OCI-LY7 (cell line): ENCODE measurements around the gene TIMP3. TPM values are rescaled to one million over a fixed set of nuclear protein-coding genes. Genes with fewer than 3 reads are reported as not detected.

Experiments used
- BruUV-seq: library from RNA; stranded (reverse); fragments of 400-500 nt; replicated peaks from 2 replicates; lab custom pipeline; 2021; lab: Mats Ljungman, UMichigan
- CTCF ChIA-PET: fragments of 300-600 bp; sonication (Branson Sonifier 250); formaldehyde crosslinking; loops from one replicate; lab custom pipeline; 2022; ENCODE audit warnings: antibody characterized with exemption; ENCODE audit not compliant: unreplicated experiment; lab: Charles Lee
- POLR2A ChIA-PET: fragments of 300-600 bp; sonication (Branson Sonifier 250); formaldehyde crosslinking; loops from one replicate; lab custom pipeline; 2022; ENCODE audit warnings: antibody characterized with exemption; lab: Charles Lee
- DNase-seq: peaks from one replicate; pipeline ENCODE4 v3.0.0-alpha.2; 2015; ENCODE audit warnings: low spot score
- H2AFZ ChIP-seq: fragments of 200-600 bp; sonication (generic), shearing (Covaris generic); 2 replicates; pipeline ENCODE4 v1.6.1; 2014; ENCODE audit warnings: mild to moderate bottlenecking, antibody characterized with exemption, low read length, moderate library complexity
- H3K27ac ChIP-seq: fragments of 200-600 bp; sonication (generic); 2 replicates; pipeline ENCODE4 v1.5.1; 2014; ENCODE audit warnings: mixed run types, low read depth, mild to moderate bottlenecking, moderate library complexity, low read length, inconsistent platforms; ENCODE audit not compliant: poor library complexity, severe bottlenecking
- H3K36me3 ChIP-seq: fragments of 200-600 bp; sonication (generic); 2 replicates; pipeline ENCODE4 v1.6.1; 2014; ENCODE audit warnings: mild to moderate bottlenecking, antibody characterized with exemption, low read length, moderate library complexity, mixed read lengths; ENCODE audit not compliant: insufficient read depth
- H3K4me1 ChIP-seq: fragments of 200-600 bp; sonication (generic); 2 replicates; pipeline ENCODE4 v1.5.1; 2014; ENCODE audit warnings: mild to moderate bottlenecking, low read length; ENCODE audit not compliant: insufficient read depth, poor library complexity, severe bottlenecking
- H3K4me2 ChIP-seq: fragments of 200-600 bp; sonication (generic); 2 replicates; pipeline ENCODE4 v1.6.1; 2014; ENCODE audit warnings: mild to moderate bottlenecking, low read length
- H3K4me3 ChIP-seq: fragments of 200-600 bp; sonication (generic); 2 replicates; pipeline ENCODE4 v1.5.1; 2014; ENCODE audit warnings: mild to moderate bottlenecking, low read depth, low read length; ENCODE audit not compliant: poor library complexity, severe bottlenecking
- H3K79me2 ChIP-seq: fragments of 200-600 bp; sonication (generic); 2 replicates; pipeline ENCODE4 v1.6.1; 2016; ENCODE audit warnings: low read depth, mild to moderate bottlenecking, low read length, moderate library complexity, mixed read lengths; ENCODE audit not compliant: insufficient read depth
- H3K9me2 ChIP-seq: fragments of 200-600 bp; sonication (generic); 2 replicates; pipeline ENCODE4 v1.6.1; 2016; ENCODE audit warnings: mild to moderate bottlenecking, low read length, mixed read lengths; ENCODE audit not compliant: insufficient read depth
- H3K9me3 ChIP-seq: fragments of 200-600 bp; sonication (generic); 2 replicates; pipeline ENCODE4 v1.6.1; 2014; ENCODE audit warnings: mild to moderate bottlenecking, mixed run types, low read length, mixed read lengths
- H4K20me1 ChIP-seq: fragments of 200-600 bp; sonication (generic); 2 replicates; pipeline ENCODE4 v1.6.1; 2014; ENCODE audit warnings: mild to moderate bottlenecking, antibody characterized with exemption, low read length, moderate library complexity, mixed read lengths; ENCODE audit not compliant: insufficient read depth
- CTCF ChIP-seq: fragments of 200-600 bp; sonication (generic); conservative IDR thresholded peaks from 2 replicates; pipeline ENCODE4 v1.5.1; 2014; ENCODE audit warnings: mild to moderate bottlenecking, antibody characterized with exemption, low read length, moderate library complexity, mixed read lengths
- EZH2phosphoT487 ChIP-seq: fragments of 200-600 bp; sonication (generic); IDR thresholded peaks from 2 replicates; pipeline ENCODE4 v1.6.1; 2018; ENCODE audit warnings: low read depth, borderline replicate concordance, mild to moderate bottlenecking, mixed run types, antibody characterized with exemption, low read length, moderate library complexity, mixed read lengths
- intact Hi-C: fragments of 100-400 bp; cut with micrococcal nuclease; formaldehyde crosslinking; loops from one replicate; pipeline ENCODE4 v1.10.0; 2022; ENCODE audit not compliant: unreplicated experiment
- total RNA-seq, 2 experiments: library from RNA; depleted of rRNA in 1 of 2; stranded (reverse); fragments of >200 nt in 1 of 2; shearing (Covaris generic) in 1 of 2; gene quantifications; 2 replicates each; pipeline ENCODE4 v1.2.3, GENCODE V29; 2014 to 2022

The TIMP3 gene
- total RNA-seq, 2 experiments from 2014 or later = not detected

- ChIA-PET POLR2A (no interaction called here), CTCF (interaction anchor here (1.0 kb wide), 1 partner anchor 12 kb away, joined by 4 read pairs; no protein-coding TSS in a partner anchor)
- intact Hi-C loops = no loop called here
- Histone ChIP-seq H3K4me3 (no peak overlapping the region), H3K36me3 (no peaks in the 10 kb centered on the region), H2AFZ (no peak overlapping the region), H4K20me1 (no peaks in the 10 kb centered on the region), H3K9me2 (no peaks in the 10 kb centered on the region), H3K4me1 (no peaks in the 10 kb centered on the region), H3K9me3 (no peaks in the 10 kb centered on the region), H3K4me2 (no peak overlapping the region), H3K79me2 (no peaks in the 10 kb centered on the region), H3K27ac (no peak overlapping the region)
- no peak for DNase-seq
- no TSS peak for BruUV-seq
- no peak for TF ChIP-seq CTCF
- TF ChIP-seq EZH2phosphoT487 = no peak
Observed at GRCh38 chr22:32877196-32877595, 75.7 kb downstream of the TIMP3 start.

GRCh38 chr22:32879550-32879949, 78.0 kb downstream of the TIMP3 start:
- Histone ChIP-seq H3K9me2 (no peaks in the 10 kb centered on the region), H3K9me3 (no peaks in the 10 kb centered on the region), H3K27ac (no peak overlapping the region), H3K4me3 (no peak overlapping the region), H2AFZ (no peak overlapping the region), H3K4me2 (no peak overlapping the region), H3K79me2 (no peaks in the 10 kb centered on the region), H3K4me1 (no peaks in the 10 kb centered on the region), H3K36me3 (no peaks in the 10 kb centered on the region), H4K20me1 (no peaks in the 10 kb centered on the region)
- intact Hi-C loops = no loop called here
- ChIA-PET POLR2A (no interaction called here), CTCF (no interaction called here)
- no peak for TF ChIP-seq EZH2phosphoT487
- TF ChIP-seq CTCF = no peak
- no TSS peak for BruUV-seq
- no peak for DNase-seq

GRCh38 chr22:32880061-32880460, 78.6 kb downstream of the TIMP3 start:
- POLR2A ChIA-PET = no interaction called here
- no peak for DNase-seq

More at GRCh38 chr22:32880061-32880460, 78.6 kb downstream of the TIMP3 start:
- TF ChIP-seq CTCF = no peak
- no peak for TF ChIP-seq EZH2phosphoT487
- Histone ChIP-seq H3K27ac (no peak overlapping the region), H3K4me1 (no peaks in the 10 kb centered on the region), H3K4me2 (no peak overlapping the region), H4K20me1 (no peaks in the 10 kb centered on the region), H3K36me3 (no peaks in the 10 kb centered on the region), H3K9me3 (no peaks in the 10 kb centered on the region), H3K4me3 (no peak overlapping the region), H2AFZ (no peak overlapping the region), H3K9me2 (no peaks in the 10 kb centered on the region), H3K79me2 (no peaks in the 10 kb centered on the region)
- no TSS peak for BruUV-seq
- CTCF ChIA-PET = no interaction called here
- intact Hi-C loops = no loop called here
